OCI-M2 (cell line): ENCODE data around the gene MAGT1.
"Not testable (repeated sequence)": the region's sequence is repeated elsewhere in the genome, so short reads cannot be mapped to it uniquely, and the experiment has no call there.

Source experiments
- DNase-seq: peaks from one replicate; lab custom pipeline; 2025; ENCODE audit not compliant: unreplicated experiment; lab: John Stamatoyannopoulos, UW

The MAGT1 gene

GRCh38 chrX:77894921-77895886, at the start of gene MAGT1:
MAGT1 (minus strand) TSS chrX:77895435; CDS start chrX:77895410, 25 bp downstream.
- peak; percentile 38 for DNase-seq

DNA sequence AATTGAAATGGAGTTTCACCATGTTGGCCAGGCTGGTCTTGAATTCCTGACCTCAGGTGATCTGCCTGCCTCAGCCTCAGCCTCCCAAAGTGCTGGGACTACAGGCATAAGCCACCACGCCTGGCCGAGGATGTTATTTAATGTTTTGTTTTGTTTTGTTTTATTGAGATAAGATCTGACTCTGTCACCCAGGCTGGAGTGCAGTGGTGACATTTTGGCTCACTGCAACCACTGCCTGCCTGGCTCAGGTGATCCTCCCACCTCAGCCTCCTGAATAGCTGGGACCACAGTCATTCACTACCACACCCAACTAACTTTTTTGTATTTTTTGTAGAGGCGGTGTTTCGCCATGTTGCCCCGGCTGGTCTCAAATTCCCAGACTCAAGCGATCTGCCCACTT, 49.8 kb upstream of the MAGT1 start:
- not testable (repeated sequence) for DNase-seq

- no peak for DNase-seq
Observed at GRCh38 chrX:77938083-77938680, 42.9 kb upstream of the MAGT1 start.

GRCh38 chrX:77937291-77937690, 42.1 kb upstream of the MAGT1 start:
- no peak for DNase-seq

DNA sequence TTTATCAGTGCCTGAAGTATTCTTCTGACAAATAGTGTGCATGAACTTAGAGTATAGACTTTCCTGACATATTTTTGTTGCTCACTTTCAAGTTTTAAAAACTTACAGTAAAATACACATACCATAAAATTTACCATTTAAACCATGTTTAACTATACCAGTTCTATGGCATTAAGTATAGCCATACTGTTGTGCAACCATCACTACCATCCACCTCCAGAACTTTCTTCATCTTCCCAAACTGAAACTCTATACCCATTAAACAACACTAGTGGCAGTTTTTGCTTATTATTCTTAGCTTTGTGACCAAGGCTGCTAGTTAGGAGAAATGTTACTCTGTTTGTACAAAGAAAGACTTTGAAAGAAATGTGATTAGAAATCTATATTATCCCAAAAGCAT, 41.1 kb upstream of the MAGT1 start:
- no peak for DNase-seq

GRCh38 chrX:77935886-77936285, 40.7 kb upstream of the MAGT1 start:
- no peak for DNase-seq

- DNase-seq = no peak
Observed at GRCh38 chrX:77930581-77930980, 35.3 kb upstream of the MAGT1 start.

GRCh38 chrX:77925764-77926163, 30.5 kb upstream of the MAGT1 start:
- no peak for DNase-seq

- DNase-seq = no peak
Observed at GRCh38 chrX:77924320-77924859, 29.2 kb upstream of the MAGT1 start.

- DNase-seq = no peak
Observed at GRCh38 chrX:77922787-77923186, 27.6 kb upstream of the MAGT1 start.

DNA sequence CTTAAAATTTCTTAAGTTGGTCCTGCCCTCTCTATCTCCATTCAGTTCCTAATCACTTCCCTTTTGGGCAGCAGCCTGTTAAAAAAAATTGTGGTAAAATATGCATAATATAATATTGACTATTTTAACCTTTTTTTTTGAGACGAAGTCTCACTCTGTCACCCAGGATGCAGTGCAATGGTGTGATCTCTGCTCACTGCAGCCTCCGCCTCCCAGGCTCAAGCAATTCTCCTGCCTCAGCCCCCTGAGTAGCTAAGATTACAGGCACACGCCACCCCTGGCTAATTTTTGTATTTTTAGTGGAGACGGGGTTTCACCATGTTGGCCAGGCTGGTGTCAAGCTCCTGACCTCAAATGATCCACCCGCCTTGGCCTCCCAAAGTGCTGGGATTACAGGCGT, 24.1 kb upstream of the MAGT1 start:
- not testable (repeated sequence) for DNase-seq

DNA sequence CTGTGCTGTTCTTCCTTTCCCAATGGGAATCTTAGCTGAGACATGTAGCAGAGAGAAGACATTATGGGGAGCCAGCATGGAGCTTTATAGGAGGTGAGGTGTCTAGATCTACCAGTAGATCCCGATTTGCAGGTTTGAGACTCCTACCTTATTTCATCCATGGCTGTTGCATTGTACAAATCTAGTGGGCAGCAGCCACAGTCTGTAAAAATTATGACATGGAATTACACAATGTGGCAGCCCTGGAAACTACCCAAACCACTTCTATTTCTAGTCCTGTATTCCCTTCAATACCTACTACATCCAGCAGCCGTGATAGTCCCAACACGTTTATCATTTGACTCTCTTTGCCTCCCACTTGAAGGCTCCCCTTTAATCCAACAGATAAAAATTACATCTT, 23.3 kb upstream of the MAGT1 start:
- DNase-seq = no peak

DNA sequence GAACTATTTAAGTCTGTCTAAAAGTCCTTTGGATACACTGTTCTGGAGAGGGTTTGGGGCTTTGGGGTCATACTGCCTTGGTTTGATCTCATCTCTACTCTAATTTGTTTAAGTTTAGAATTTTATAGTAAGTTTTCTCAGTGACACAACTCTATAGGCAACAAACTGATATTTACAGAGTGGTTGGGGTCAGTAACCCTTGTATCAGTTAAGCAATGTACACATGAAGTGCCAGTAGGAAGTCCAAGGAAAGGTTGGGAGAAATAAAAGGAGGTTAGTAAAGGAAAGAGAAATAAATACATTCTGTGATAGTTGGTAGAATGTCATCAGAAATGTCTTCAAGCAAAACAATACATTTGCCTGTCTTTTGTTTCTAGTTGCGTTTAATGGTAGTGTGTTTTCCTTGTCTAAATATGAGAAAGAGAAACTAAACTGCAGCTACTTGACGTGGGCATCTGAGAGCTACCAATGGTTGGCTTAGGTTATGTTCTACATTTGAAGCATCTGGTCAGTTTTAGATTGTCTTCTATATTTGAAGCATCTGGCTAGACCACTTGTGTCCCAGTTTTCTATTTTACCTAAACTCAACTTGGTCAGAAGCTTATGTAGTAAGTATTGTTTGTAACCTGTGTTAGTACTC, 22.2 kb upstream of the MAGT1 start:
- no peak for DNase-seq

DNA sequence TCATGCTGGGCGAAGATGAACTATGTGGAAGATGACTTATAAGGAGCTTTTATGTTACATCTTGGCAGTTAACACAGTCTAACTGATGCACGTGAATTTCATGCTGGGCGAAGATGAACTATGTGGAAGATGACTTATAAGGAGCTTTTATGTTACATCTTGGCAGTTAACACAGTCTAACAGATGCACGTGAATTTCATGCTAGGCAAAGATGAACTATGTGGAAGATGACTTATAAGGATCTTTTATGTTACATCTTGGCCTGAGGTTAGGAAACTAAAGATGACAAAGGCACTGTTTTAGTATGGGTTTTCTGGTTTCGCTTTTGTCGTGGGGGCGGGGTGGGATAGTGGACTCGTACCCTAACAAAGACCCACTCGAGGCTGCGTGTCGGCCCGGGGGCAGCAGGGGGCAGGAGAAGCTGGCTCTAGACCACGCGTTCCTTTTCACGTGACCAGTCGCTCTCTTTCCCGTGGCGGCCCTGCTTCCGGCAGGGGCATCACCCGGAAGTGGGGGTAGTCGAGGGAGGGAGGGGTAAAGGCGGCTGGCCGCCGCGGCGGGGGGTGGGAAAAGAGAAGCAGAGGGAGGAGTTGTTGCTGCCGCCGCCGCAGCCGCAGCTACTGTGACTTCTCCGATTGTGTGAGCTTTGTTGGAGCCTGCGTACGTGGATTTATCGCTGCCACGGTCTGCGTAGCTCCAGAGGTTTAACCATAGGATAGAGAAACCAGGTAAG, 15.0 kb upstream of the MAGT1 start, which contains the start of gene ATP7A:
Gene ATP7A (plus strand): TSS at position 586 of the 733 bp plus-strand sequence. CDS start 60,949 bp downstream, outside the sequence.
- no peak for DNase-seq

GRCh38 chrX:77901506-77901905, 6.3 kb upstream of the MAGT1 start:
- no peak for DNase-seq

- DNase-seq = no peak
Observed at GRCh38 chrX:77900688-77901087, 5.5 kb upstream of the MAGT1 start.

GRCh38 chrX:77899081-77899828, 4.0 kb upstream of the MAGT1 start, which contains the start of gene COX7B:
COX7B (plus strand) TSS chrX:77899468; CDS start chrX:77899554, 86 bp downstream.
- peak; percentile 8 for DNase-seq

DNA sequence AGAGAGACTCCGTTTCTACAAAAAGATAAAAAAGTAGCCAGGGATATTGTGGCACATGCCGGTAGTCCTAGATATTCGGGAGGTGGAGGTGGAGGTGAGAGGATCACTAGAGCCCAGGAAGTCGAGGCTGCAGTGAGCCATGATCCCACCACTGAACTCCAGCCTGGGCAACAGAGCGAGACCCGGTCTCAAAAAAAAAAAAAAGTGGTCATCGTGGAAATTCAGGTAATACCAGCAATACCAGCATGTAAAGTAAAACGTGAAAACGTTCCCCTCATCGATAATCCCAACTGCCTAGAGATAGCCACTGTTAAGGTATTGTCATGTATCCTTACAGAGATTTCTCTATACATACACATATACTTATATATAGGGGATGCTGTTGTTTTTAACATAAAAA, 1.5 kb downstream of the MAGT1 start:
- DNase-seq = no peak

GRCh38 chrX:77892887-77893286, 2.3 kb downstream of the MAGT1 start:
- DNase-seq = no peak

- not testable (repeated sequence) for DNase-seq
Observed at GRCh38 chrX:77881418-77881817, 13.8 kb downstream of the MAGT1 start.
